HCT116 (cell line): ENCODE data around the gene ARHGAP31. TPM values are rescaled to one million over a fixed set of nuclear protein-coding genes. Genes with fewer than 3 reads are reported as not detected.

Experiments
- ATAC-seq: fragments of 200-7000 bp; cut with Tn5 transposase; 2 replicates; pipeline ENCODE4 v1.9.1; 2020; ENCODE audit warnings: mild to moderate bottlenecking, moderate library complexity
- BruUV-seq: library from RNA; stranded (reverse); fragments of 400-500 nt; replicated peaks from 2 replicates; lab custom pipeline; 2021; lab: Mats Ljungman, UMichigan
- CTCF ChIA-PET: fragments of 300-600 bp; sonication (Branson Sonifier 250); formaldehyde crosslinking; loops from one replicate; lab custom pipeline; 2021; ENCODE audit warnings: antibody characterized with exemption; lab: Charles Lee
- POLR2A ChIA-PET: fragments of 300-600, 350-600 bp; sonication (Branson Sonifier 250); formaldehyde crosslinking; loops from one replicate; lab custom pipeline; 2021; ENCODE audit warnings: antibody characterized with exemption; lab: Charles Lee
- RAD21 ChIA-PET, 2 experiments: fragments of 300-600 bp; sonication (Branson Sonifier 250); formaldehyde crosslinking; loops; one replicate each; lab custom pipeline; 2023; ENCODE audit warnings: low total read pairs in 2 of 2; ENCODE audit not compliant: uncharacterized antibody in 2 of 2, unreplicated experiment in 2 of 2, low non-redundant PET in 1 of 2; lab: Charles Lee
- DNase-seq: peaks from one replicate; pipeline ENCODE4 v3.0.0-alpha.2; 2010; ENCODE audit warnings: low read depth, low spot score
- H2AFZ ChIP-seq: fragments of 200-600 bp; shearing (Covaris generic), sonication (generic); 2 replicates; pipeline ENCODE4 v1.6.1; 2017; ENCODE audit warnings: low read depth, mixed run types, mixed read lengths, antibody characterized with exemption, low read length; ENCODE audit not compliant: poor library complexity, severe bottlenecking
- H3K27ac ChIP-seq: 2 replicates; pipeline ENCODE4 v1.5.1; 2012; ENCODE audit warnings: low read depth, low read length
- H3K27me3 ChIP-seq: fragments of 200-600 bp; sonication (generic); 2 replicates; pipeline ENCODE4 v1.6.1; 2016; ENCODE audit warnings: mixed run types, low read length, mixed read lengths; ENCODE audit not compliant: insufficient read depth
- H3K36me3 ChIP-seq, 2 experiments: fragments of 200-500 bp in 1 of 2; fragments of 200-600 bp in 1 of 2; sonication (Bioruptor generic) in 1 of 2; sonication (generic) in 1 of 2; 2 replicates each; pipeline versions ENCODE4 v1.5.1 to v1.6.1; 2014 to 2016; ENCODE audit warnings: low read length in 2 of 2, inconsistent platforms in 1 of 2, mixed read lengths in 1 of 2, mixed run types in 1 of 2; ENCODE audit not compliant: insufficient read depth in 2 of 2, control insufficient read depth in 1 of 2
- H3K4me1 ChIP-seq, 2 experiments: fragments of 200-600 bp in 1 of 2; sonication (generic) in 1 of 2; 2 replicates each; pipeline versions ENCODE4 v1.5.1 to v1.6.1; 2012 to 2017; ENCODE audit warnings: low read length in 2 of 2, inconsistent platforms in 1 of 2, mild to moderate bottlenecking in 1 of 2, mixed read lengths in 1 of 2, mixed run types in 1 of 2, moderate library complexity in 1 of 2; ENCODE audit not compliant: insufficient read depth in 2 of 2, control insufficient read depth in 1 of 2
- H3K4me2 ChIP-seq: fragments of 200-600 bp; sonication (generic); 2 replicates; pipeline ENCODE4 v1.6.1; 2017; ENCODE audit warnings: mixed run types, low read length, mixed read lengths
- H3K4me3 ChIP-seq, 2 experiments: fragments of 200-600 bp in 1 of 2; sonication (generic) in 1 of 2; replicated peaks in 1 of 2; 2 replicates each; pipeline ENCODE4 v1.5.1; 2011 to 2016; ENCODE audit warnings: low read length in 2 of 2, control low read depth in 1 of 2, low read depth in 1 of 2, mild to moderate bottlenecking in 1 of 2, mixed read lengths in 1 of 2, mixed run types in 1 of 2
- H3K79me2 ChIP-seq: fragments of 200-600 bp; sonication (generic); 2 replicates; pipeline ENCODE4 v1.6.1; 2017; ENCODE audit warnings: mild to moderate bottlenecking, mixed run types, low read length, moderate library complexity, mixed read lengths; ENCODE audit not compliant: insufficient read depth
- H3K9ac ChIP-seq: fragments of 200-600 bp; sonication (generic); 2 replicates; pipeline ENCODE4 v1.6.1; 2016; ENCODE audit warnings: low read length, mixed read lengths
- H3K9me2 ChIP-seq: fragments of 200-600 bp; sonication (generic), shearing (Covaris generic); 2 replicates; pipeline ENCODE4 v1.6.1; 2017; ENCODE audit warnings: mixed run types, mild to moderate bottlenecking, moderate library complexity; ENCODE audit not compliant: insufficient read depth
- H3K9me3 ChIP-seq, 2 experiments: fragments of 200-500 bp in 1 of 2; fragments of 200-600 bp in 1 of 2; sonication (Bioruptor generic) in 1 of 2; sonication (generic) in 1 of 2; 2 replicates each; pipeline ENCODE4 v1.6.1; 2014 to 2017; ENCODE audit warnings: low read length in 2 of 2, mixed read lengths in 2 of 2, inconsistent platforms in 1 of 2, low read depth in 1 of 2, mild to moderate bottlenecking in 1 of 2, mixed run types in 1 of 2, moderate library complexity in 1 of 2; ENCODE audit not compliant: control insufficient read depth in 1 of 2, insufficient read depth in 1 of 2
- H4K20me1 ChIP-seq: fragments of 200-600 bp; sonication (generic), shearing (Covaris generic); 2 replicates; pipeline ENCODE4 v1.6.1; 2017; ENCODE audit warnings: mixed run types, mild to moderate bottlenecking, moderate library complexity; ENCODE audit not compliant: insufficient read depth
- CBX3 ChIP-seq: IDR thresholded peaks from 2 replicates; pipeline ENCODE4 v1.6.1; 2012; ENCODE audit warnings: low read depth
- CEBPB ChIP-seq: IDR thresholded peaks from 2 replicates; pipeline ENCODE4 v1.6.1; 2012; ENCODE audit warnings: low read depth
- CTCF ChIP-seq, 3 experiments: fragments of 200-600 bp in 1 of 3; sonication (generic) in 1 of 3; IDR thresholded peaks in 2 of 3; conservative IDR thresholded peaks in 1 of 3; 2 replicates each; pipeline ENCODE4 v1.5.1; 2012 to 2017; ENCODE audit warnings: low read depth in 2 of 3, low read length in 2 of 3, antibody characterized with exemption in 1 of 3, borderline replicate concordance in 1 of 3, control low read depth in 1 of 3, mild to moderate bottlenecking in 1 of 3, mixed read lengths in 1 of 3, mixed run types in 1 of 3, moderate library complexity in 1 of 3; ENCODE audit not compliant: insufficient read depth in 1 of 3
- EGR1 ChIP-seq: IDR thresholded peaks from 2 replicates; pipeline ENCODE4 v1.6.1; 2012; ENCODE audit warnings: low read depth
- ELF1 ChIP-seq: IDR thresholded peaks from 2 replicates; pipeline ENCODE4 v1.6.1; 2012; ENCODE audit warnings: low read depth, borderline replicate concordance
- EZH2phosphoT487 ChIP-seq: fragments of 200-600 bp; IDR thresholded peaks from 2 replicates; pipeline ENCODE4 v1.6.1; 2018; ENCODE audit warnings: antibody characterized with exemption, borderline replicate concordance
- FOSL1 ChIP-seq: IDR thresholded peaks from 2 replicates; pipeline ENCODE4 v1.6.1; 2012; ENCODE audit warnings: low read depth
- JUND ChIP-seq: IDR thresholded peaks from 2 replicates; pipeline ENCODE4 v1.6.1; 2012
- POLR2A ChIP-seq: IDR thresholded peaks from 2 replicates; pipeline ENCODE4 v1.7.0; 2011; ENCODE audit warnings: borderline replicate concordance; ENCODE audit not compliant: insufficient read depth, insufficient read length; ENCODE audit errors: extremely low read depth
- POLR2AphosphoS5 ChIP-seq: IDR thresholded peaks from 2 replicates; pipeline ENCODE4 v1.6.1; 2011; ENCODE audit warnings: mild to moderate bottlenecking, low read depth, low read length, moderate library complexity
- RAD21 ChIP-seq: IDR thresholded peaks from 2 replicates; pipeline ENCODE4 v1.6.1; 2012; ENCODE audit warnings: low read depth, mild to moderate bottlenecking
- SIN3A ChIP-seq: IDR thresholded peaks from 2 replicates; pipeline ENCODE4 v1.6.1; 2012; ENCODE audit warnings: low read depth
- SP1 ChIP-seq: IDR thresholded peaks from 2 replicates; pipeline ENCODE4 v1.6.1; 2012; ENCODE audit warnings: low read depth
- YY1 ChIP-seq: IDR thresholded peaks from 2 replicates; pipeline ENCODE4 v1.6.1; 2011; ENCODE audit warnings: low read length, low read depth, moderate library complexity, mild to moderate bottlenecking; ENCODE audit not compliant: insufficient replicate concordance; ENCODE audit errors: extremely low read depth
- ZBTB33 ChIP-seq: IDR thresholded peaks from 2 replicates; pipeline ENCODE4 v1.6.1; 2011; ENCODE audit warnings: mild to moderate bottlenecking, low read length, moderate library complexity; ENCODE audit not compliant: insufficient replicate concordance; ENCODE audit errors: extremely low read depth
- ZFX ChIP-seq: fragments of 450-650 bp; IDR thresholded peaks from 2 replicates; pipeline ENCODE4 v1.6.1; 2017
- ZNF274 ChIP-seq: fragments of 200-500 bp; sonication (Bioruptor generic); IDR thresholded peaks from 2 replicates; pipeline ENCODE4 v1.6.1; 2014; ENCODE audit warnings: mild to moderate bottlenecking, low read depth, low read length, inconsistent platforms
- intact Hi-C: fragments of 100-400 bp; cut with micrococcal nuclease; formaldehyde crosslinking; loops from 2 replicates; pipeline ENCODE4 v1.10.0; 2022
- total RNA-seq: library from RNA; stranded (reverse); gene quantifications from one replicate; pipeline ENCODE4 v1.2.1, GENCODE V29; 2021; ENCODE audit not compliant: unreplicated experiment
- TF ChIP-seq, protein P1 (sequence below): IDR thresholded peaks from 2 replicates; pipeline ENCODE4 v1.6.1; 2012
- TF ChIP-seq, protein P2 (sequence below): IDR thresholded peaks from 2 replicates; pipeline ENCODE4 v1.6.1; 2012

ARHGAP31 gene
- total RNA-seq, 1 experiment from 2014 or later, result 0.93 TPM

- Histone ChIP-seq H3K27ac (no peak overlapping the region), H2AFZ (no peak overlapping the region)
- no peak for TF ChIP-seq RAD21
- TF ChIP-seq POLR2A, result no peak
- TF ChIP-seq, protein P1, sequence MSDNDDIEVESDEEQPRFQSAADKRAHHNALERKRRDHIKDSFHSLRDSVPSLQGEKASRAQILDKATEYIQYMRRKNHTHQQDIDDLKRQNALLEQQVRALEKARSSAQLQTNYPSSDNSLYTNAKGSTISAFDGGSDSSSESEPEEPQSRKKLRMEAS, result no peak
- TF ChIP-seq JUND, result no peak
- TF ChIP-seq FOSL1, result no peak
- TF ChIP-seq EGR1, result no peak
- no peak for TF ChIP-seq ZBTB33
- no peak for TF ChIP-seq SIN3A
- TF ChIP-seq YY1, result no peak
- no peak for TF ChIP-seq ZNF274
- no peak for TF ChIP-seq SP1
- TF ChIP-seq, protein P2, sequence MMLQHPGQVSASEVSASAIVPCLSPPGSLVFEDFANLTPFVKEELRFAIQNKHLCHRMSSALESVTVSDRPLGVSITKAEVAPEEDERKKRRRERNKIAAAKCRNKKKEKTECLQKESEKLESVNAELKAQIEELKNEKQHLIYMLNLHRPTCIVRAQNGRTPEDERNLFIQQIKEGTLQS, result no peak
- no peak for TF ChIP-seq EZH2phosphoT487
- no peak for TF ChIP-seq CBX3
- no peak for TF ChIP-seq ZFX
- TF ChIP-seq CTCF (IDR thresholded peaks at IDR 0.05 in 2 of 3, conservative IDR thresholded peaks at IDR 0.05 in 1 of 3; ENCODE audit: borderline replicate concordance in 1 of 3, insufficient read depth in 1 of 3, low read depth in 2 of 3, low read length in 2 of 3), result no peak
- TF ChIP-seq CEBPB, result no peak
- no peak for TF ChIP-seq ELF1
- no peak for TF ChIP-seq POLR2AphosphoS5
- TF ChIP-seq, all 23 proteins: peak for 0
- CTCF ChIA-PET, result no interaction called here
- RAD21 ChIA-PET, result no interaction called here
- Histone ChIP-seq H3K9me3 (no peaks in the 10 kb centered on the region), H3K4me1 (no peaks in the 10 kb centered on the region), H3K27me3 (no peaks in the 10 kb centered on the region), H3K4me3 (no peak overlapping the region), H3K9ac (no peak overlapping the region), H3K9me2 (no peaks in the 10 kb centered on the region), H4K20me1 (no peaks in the 10 kb centered on the region), H3K4me2 (no peak overlapping the region), H3K79me2 (no peaks in the 10 kb centered on the region), H3K36me3 (no peaks in the 10 kb centered on the region)
- no peak for ATAC-seq
- POLR2A ChIA-PET, result no interaction called here
- intact Hi-C loops, result no loop called here
- DNase-seq, result no peak
- BruUV-seq, result no TSS peak
These were observed 69.0 kb downstream of the ARHGAP31 start for GRCh38 chr3:119362940-119363725.
